Bronchial epithelial cell (primary cell): ENCODE results near the gene TAF11L9. TPM values are rescaled to one million over a fixed set of nuclear protein-coding genes. Genes with fewer than 3 reads are reported as not detected.
"Not testable (repeated sequence)": the region's sequence is repeated elsewhere in the genome, so short reads cannot be mapped to it uniquely, and the experiment has no call there.

Experiments used
- DNase-seq: peaks from one replicate; pipeline ENCODE4 v3.0.0-alpha.2; 2010; ENCODE audit warnings: low read depth
- FAIRE-seq: peaks from 2 replicates; lab custom pipeline; 2011; peaks lifted over from hg19 to GRCh38; lab: Jason Lieb, UNC
- H3K27me3 ChIP-seq: 2 replicates; pipeline ENCODE4 v1.5.1; 2011; ENCODE audit warnings: low read length; ENCODE audit not compliant: control insufficient read depth, insufficient read depth
- H3K36me3 ChIP-seq: 2 replicates; pipeline ENCODE4 v1.5.1; 2011; ENCODE audit warnings: low read length; ENCODE audit not compliant: control insufficient read depth, insufficient read depth
- H3K4me3 ChIP-seq: 2 replicates; pipeline ENCODE4 v1.5.1; 2011; ENCODE audit warnings: mild to moderate bottlenecking, low read depth, low read length, control low read depth
- CTCF ChIP-seq: IDR thresholded peaks from 2 replicates; pipeline ENCODE4 v1.5.1; 2011; ENCODE audit warnings: mild to moderate bottlenecking, moderate library complexity, low read length, control low read depth, inconsistent platforms; ENCODE audit not compliant: insufficient read depth, severe bottlenecking
- total RNA-seq: library from RNA; depleted of rRNA; stranded (reverse); fragments of >200 nt; gene quantifications from 2 replicates; pipeline ENCODE4 v1.2.1, GENCODE V29; 2014

TAF11L9 gene
- total RNA-seq, 1 donor from 2014 or later, result not detected

DNA sequence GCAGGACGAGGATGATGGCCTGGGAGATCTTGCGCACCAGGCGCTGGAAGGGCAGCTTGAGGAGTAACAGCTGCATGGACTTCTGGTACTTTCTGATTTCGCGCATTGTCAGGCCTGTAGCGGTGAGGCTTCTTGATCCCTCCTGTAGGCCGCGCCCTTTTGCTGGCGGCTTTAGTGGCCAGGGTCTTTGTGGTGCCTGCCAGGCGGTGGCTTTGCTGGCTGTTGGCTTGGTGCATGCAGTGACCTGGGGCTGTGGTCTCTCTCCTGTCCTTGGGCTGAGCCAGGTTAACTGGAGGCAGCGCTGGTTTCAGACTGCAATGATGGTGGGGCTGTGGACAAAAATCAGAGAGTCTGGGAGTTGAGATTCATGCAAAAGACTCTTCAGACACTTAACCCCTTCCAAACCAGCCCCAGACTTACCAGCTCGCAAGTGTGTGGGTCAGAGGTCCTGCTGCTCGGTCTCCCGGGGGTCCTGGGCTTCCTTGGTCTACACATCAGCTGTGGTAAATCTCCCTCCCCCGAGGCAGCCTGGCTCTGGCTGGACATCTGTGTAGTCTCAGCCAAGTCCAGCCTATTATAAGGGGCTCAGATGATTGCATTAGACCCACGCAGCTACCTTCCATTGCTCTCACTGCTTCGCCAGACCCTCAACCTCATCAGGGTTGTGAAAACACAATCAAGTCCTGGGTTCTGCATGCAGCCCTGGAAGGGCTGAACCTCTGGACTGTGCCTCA, 20.8 kb upstream of the TAF11L9 start:
- FAIRE-seq, result no peak

GRCh38 chr5:17610092-17610491, 15.9 kb upstream of the TAF11L9 start, which contains the start of gene TAF11L12:
Gene TAF11L12 (plus strand): TSS chr5:17610392.
- H3K4me3 ChIP-seq, FAIRE-seq, H3K27me3 ChIP-seq: not testable (repeated sequence)

More for the DNA sequence above, 20.8 kb upstream of the TAF11L9 start:
- Histone ChIP-seq H3K36me3 (no peaks in the 10 kb centered on the region), H3K27me3 (no peaks in the 10 kb centered on the region), H3K4me3 (no peak overlapping the region)
- no peak for DNase-seq
- no peak for TF ChIP-seq CTCF

GRCh38 chr5:17607461-17607860, 13.3 kb upstream of the TAF11L9 start:
- not testable (repeated sequence) for DNase-seq, H3K27me3 ChIP-seq, H3K36me3 ChIP-seq, FAIRE-seq, H3K4me3 ChIP-seq

More at GRCh38 chr5:17610092-17610491, 15.9 kb upstream of the TAF11L9 start, which contains the start of gene TAF11L12:
- H3K36me3 ChIP-seq, DNase-seq: not testable (repeated sequence)

DNA sequence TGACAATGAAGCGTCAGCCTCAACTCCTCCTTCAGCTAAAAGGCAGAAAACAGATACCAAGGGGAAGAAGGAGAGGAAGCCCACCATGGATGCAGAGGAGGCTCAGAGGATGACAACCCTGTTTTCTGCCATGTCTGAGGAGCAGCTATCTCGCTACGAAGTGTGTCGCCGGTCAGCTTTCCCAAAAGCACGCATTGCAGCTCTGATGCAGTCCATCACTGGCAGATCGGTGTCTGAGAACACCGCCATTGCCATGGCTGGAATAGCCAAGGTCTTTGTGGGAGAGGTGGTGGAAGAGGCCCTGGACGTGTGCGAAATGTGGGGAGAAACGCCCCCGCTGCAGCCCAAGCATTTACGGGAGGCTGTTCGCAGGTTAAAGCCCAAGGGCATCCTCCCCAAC, 10.8 kb upstream of the TAF11L9 start:
- no peak for FAIRE-seq
- no peak for DNase-seq
- H3K36me3 ChIP-seq, result no peaks in the 10 kb centered on the region
- H3K4me3 ChIP-seq, result no peak overlapping the region
- TF ChIP-seq CTCF, result no peak
- no peaks in the 10 kb centered on the region for H3K27me3 ChIP-seq

- DNase-seq, FAIRE-seq, H3K27me3 ChIP-seq: not testable (repeated sequence)
These were observed 9.7 kb upstream of the TAF11L9 start, which contains the start of gene TAF11L11 for GRCh38 chr5:17603880-17604279. Gene TAF11L11 (plus strand): TSS chr5:17604183.

GRCh38 chr5:17597728-17598127, 3.5 kb upstream of the TAF11L9 start, which contains the start of gene TAF11L10:
Gene TAF11L10 (minus strand): TSS chr5:17597828.
- H3K27me3 ChIP-seq, H3K4me3 ChIP-seq, H3K36me3 ChIP-seq, FAIRE-seq, DNase-seq: not testable (repeated sequence)

More at GRCh38 chr5:17603880-17604279, 9.7 kb upstream of the TAF11L9 start, which contains the start of gene TAF11L11:
- H3K36me3 ChIP-seq, H3K4me3 ChIP-seq: not testable (repeated sequence)

DNA sequence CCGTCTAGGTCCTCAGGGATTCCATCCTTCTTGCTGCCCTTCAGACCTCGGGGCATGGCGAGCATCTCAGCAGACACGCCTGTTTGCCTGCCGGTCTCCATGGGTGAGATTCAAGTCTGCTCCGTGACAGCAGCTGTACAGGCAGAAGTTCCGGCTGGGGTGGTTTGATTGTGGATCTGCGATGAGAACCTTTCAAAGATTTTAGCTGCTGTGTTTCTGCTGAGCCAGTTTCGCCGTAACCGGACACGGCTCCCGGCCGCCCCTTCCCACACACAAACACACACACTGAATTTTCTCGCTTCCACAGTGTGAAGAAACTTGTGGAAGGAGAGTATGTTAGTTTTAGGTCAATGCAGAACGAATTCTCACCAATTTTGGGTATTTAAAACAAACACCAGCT, 3.3 kb downstream of the TAF11L9 start, which contains the start of gene TAF11L8:
TSS of gene TAF11L8 (minus strand) at position 101 of the 400 bp plus-strand sequence.
- not testable (repeated sequence) for H3K4me3 ChIP-seq, FAIRE-seq

DNA sequence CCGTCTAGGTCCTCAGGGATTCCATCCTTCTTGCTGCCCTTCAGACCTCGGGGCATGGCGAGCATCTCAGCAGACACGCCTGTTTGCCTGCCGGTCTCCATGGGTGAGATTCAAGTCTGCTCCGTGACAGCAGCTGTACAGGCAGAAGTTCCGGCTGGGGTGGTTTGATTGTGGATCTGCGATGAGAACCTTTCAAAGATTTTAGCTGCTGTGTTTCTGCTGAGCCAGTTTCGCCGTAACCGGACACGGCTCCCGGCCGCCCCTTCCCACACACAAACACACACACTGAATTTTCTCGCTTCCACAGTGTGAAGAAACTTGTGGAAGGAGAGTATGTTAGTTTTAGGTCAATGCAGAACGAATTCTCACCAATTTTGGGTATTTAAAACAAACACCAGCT, 8.5 kb downstream of the TAF11L9 start, which contains the start of gene TAF11L7:
TSS of gene TAF11L7 (minus strand) at position 101 of the 400 bp plus-strand sequence.
- not testable (repeated sequence) for H3K27me3 ChIP-seq, DNase-seq, H3K36me3 ChIP-seq, H3K4me3 ChIP-seq, FAIRE-seq

More for the DNA sequence above, 3.3 kb downstream of the TAF11L9 start, which contains the start of gene TAF11L8:
- DNase-seq, H3K27me3 ChIP-seq, H3K36me3 ChIP-seq: not testable (repeated sequence)

Other genes starting within 250 kb of the TAF11L9 start
- not detected in 2 replicates for gene TAF11L2, start 96.2 kb downstream of the TAF11L9 start, total RNA-seq
- gene TAF11L3, start 76.0 kb downstream of the TAF11L9 start, total RNA-seq, result not detected in 2 replicates
- gene TAF11L4, start 72.6 kb downstream of the TAF11L9 start, total RNA-seq, result not detected in 2 replicates
- not detected in 2 replicates for gene TAF11L5, start 69.2 kb downstream of the TAF11L9 start, total RNA-seq
- not detected in 2 replicates for gene TAF11L6, start 65.7 kb downstream of the TAF11L9 start, total RNA-seq
- gene TAF11L7, start 8.6 kb downstream of the TAF11L9 start, total RNA-seq, result not detected in 2 replicates
- gene TAF11L8, start 3.4 kb downstream of the TAF11L9 start, total RNA-seq, result not detected in 2 replicates
- gene TAF11L10, start 3.4 kb upstream of the TAF11L9 start, total RNA-seq, result not detected in 2 replicates
- not detected in 2 replicates for gene TAF11L11, start 9.8 kb upstream of the TAF11L9 start, total RNA-seq
- gene TAF11L12, start 16.0 kb upstream of the TAF11L9 start, total RNA-seq, result 0.26 TPM in 1 of 2 replicates, not detected in the other
- not detected in 2 replicates for gene TAF11L13, start 37.7 kb upstream of the TAF11L9 start, total RNA-seq
- gene TAF11L14, start 40.1 kb upstream of the TAF11L9 start, total RNA-seq, result not detected in 2 replicates